ENCODE measurements around the gene C1orf53. TPM values are rescaled to one million over a fixed set of nuclear protein-coding genes. Genes with fewer than 3 reads are reported as not detected.

Gene C1orf53
- total RNA-seq, 1 donor, result 6.5 TPM

DNA sequence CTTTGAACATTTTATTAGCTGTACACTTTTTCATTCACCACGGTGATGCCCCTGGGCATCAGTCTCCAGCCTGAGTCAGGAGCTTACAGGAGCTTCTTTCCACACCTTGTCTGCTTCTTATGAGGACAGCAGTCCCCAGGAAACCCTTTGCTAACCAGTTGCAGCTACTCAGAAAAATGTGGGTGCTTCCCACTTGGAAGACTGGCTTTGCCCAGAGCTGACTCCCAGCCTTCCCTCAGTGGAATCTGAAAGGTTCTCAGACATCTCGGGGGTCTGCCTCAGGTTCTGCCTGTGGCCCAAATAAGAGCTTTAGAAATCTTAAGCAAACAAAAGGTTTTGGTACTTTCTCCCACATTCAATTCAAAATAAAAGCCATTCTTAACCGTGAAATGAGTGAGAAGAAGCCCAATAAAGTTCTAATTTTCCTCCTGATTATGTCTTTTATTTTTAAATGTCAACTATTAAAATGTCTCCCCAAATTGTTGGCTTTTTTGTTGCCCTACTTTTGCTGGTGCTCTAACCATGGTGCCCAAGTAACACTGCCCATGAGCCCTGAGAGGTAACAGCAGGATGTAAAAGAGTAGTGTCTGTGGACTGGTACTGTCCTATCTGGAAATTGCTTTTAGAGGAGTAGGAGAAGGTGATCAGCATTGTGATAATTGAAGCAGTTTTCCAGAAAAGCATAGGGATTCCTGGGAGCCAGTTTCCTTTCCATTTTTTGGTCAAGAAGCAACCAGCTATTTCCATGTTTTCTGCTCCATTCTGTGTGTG lies 5.6 kb downstream of the C1orf53 start:
- Histone ChIP-seq H3K9me3 (ENCODE audit: low read depth, low read length) (no peaks in the 10 kb centered on the region), H2AFZ (ENCODE audit: low read length) (no peak overlapping the region), H3K4me1 (ENCODE audit: insufficient read depth, low read length) (peaks cover 22% of the 10 kb centered on the region), H3K4me2 (ENCODE audit: insufficient read depth, low read length) (peak overlapping the region; percentile 62), H3K79me2 (ENCODE audit: insufficient read depth, low read length) (no peaks in the 10 kb centered on the region), H4K20me1 (ENCODE audit: insufficient read depth, low read length) (no peaks in the 10 kb centered on the region), H3K36me3 (ENCODE audit: insufficient read depth, low read length) (no peaks in the 10 kb centered on the region), H3K4me3 (ENCODE audit: insufficient read depth, low read length) (no peak overlapping the region), H3K27ac (ENCODE audit: low read depth, low read length) (no peak overlapping the region), H3K27me3 (ENCODE audit: insufficient read depth, low read length) (peaks cover 52% of the 10 kb centered on the region)
- TF ChIP-seq, protein P1, sequence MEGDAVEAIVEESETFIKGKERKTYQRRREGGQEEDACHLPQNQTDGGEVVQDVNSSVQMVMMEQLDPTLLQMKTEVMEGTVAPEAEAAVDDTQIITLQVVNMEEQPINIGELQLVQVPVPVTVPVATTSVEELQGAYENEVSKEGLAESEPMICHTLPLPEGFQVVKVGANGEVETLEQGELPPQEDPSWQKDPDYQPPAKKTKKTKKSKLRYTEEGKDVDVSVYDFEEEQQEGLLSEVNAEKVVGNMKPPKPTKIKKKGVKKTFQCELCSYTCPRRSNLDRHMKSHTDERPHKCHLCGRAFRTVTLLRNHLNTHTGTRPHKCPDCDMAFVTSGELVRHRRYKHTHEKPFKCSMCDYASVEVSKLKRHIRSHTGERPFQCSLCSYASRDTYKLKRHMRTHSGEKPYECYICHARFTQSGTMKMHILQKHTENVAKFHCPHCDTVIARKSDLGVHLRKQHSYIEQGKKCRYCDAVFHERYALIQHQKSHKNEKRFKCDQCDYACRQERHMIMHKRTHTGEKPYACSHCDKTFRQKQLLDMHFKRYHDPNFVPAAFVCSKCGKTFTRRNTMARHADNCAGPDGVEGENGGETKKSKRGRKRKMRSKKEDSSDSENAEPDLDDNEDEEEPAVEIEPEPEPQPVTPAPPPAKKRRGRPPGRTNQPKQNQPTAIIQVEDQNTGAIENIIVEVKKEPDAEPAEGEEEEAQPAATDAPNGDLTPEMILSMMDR (IDR thresholded peaks at IDR 0.05; ENCODE audit: extremely low read depth, low read depth, low read length), result no peak
- DNase-seq (ENCODE audit: insufficient read length, low spot score, missing footprints), result no peak

DNA sequence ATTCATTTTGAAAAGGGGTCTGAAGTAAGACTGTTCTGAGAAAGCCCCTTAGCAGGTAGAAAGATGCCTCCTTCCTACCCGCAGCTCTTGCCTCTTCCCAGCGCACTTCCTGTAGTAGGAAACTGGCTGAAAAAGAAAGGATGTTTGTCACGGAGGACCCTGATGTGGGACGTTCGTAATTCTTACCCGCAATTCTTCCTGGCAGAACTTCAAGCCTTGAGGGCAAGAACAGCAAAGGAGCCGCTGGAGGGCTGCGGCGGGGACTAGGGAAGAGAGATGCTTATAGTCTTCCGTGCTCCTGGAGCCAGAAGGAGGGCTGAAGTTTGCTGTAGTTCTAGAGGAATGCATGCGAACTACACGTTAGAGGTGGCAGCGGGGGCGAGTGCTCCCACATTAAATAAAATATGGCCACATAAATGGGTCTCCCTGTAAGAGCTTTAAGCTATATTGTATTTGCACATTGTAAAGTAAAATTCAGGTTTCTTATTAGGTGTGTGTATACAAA lies 6.3 kb downstream of the C1orf53 start:
- Histone ChIP-seq H3K4me2 (ENCODE audit: insufficient read depth, low read length) (peak overlapping the region; percentile 62), H4K20me1 (ENCODE audit: insufficient read depth, low read length) (no peaks in the 10 kb centered on the region), H3K36me3 (ENCODE audit: insufficient read depth, low read length) (no peaks in the 10 kb centered on the region), H3K9me3 (ENCODE audit: low read depth, low read length) (no peaks in the 10 kb centered on the region), H3K4me1 (ENCODE audit: insufficient read depth, low read length) (peaks cover 15% of the 10 kb centered on the region), H3K79me2 (ENCODE audit: insufficient read depth, low read length) (no peaks in the 10 kb centered on the region), H2AFZ (ENCODE audit: low read length) (peak overlapping the region; percentile 48), H3K27me3 (ENCODE audit: insufficient read depth, low read length) (peaks cover 59% of the 10 kb centered on the region), H3K27ac (ENCODE audit: low read depth, low read length) (no peak overlapping the region), H3K4me3 (ENCODE audit: insufficient read depth, low read length) (peak overlapping the region; percentile 37)
- TF ChIP-seq, protein P1 (IDR thresholded peaks at IDR 0.05; ENCODE audit: extremely low read depth, low read depth, low read length), result no peak
- DNase-seq (ENCODE audit: insufficient read length, low spot score, missing footprints), result no peak

DNA sequence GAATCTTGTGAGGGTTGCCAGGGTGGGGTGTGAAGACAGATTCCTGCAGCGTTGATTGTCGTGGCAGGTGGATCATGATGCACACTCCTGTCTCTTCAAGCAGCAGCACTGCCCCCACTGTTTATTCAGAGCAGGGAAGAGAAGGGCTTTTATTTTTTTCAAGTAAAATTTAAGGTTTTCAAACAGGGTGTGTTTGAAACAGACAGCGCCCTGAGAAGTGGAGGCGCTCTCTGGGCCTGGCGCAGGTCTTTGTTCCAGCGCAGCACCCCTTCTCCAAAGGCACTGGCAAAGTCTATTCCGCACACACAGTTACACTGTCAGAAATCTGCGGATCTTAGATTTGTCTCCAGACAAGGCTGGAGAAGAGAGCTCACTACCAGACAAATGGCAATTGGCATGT lies 7.0 kb downstream of the C1orf53 start:
- Histone ChIP-seq H3K27ac (ENCODE audit: low read depth, low read length) (no peak overlapping the region), H3K36me3 (ENCODE audit: insufficient read depth, low read length) (no peaks in the 10 kb centered on the region), H3K9me3 (ENCODE audit: low read depth, low read length) (no peaks in the 10 kb centered on the region), H3K79me2 (ENCODE audit: insufficient read depth, low read length) (no peaks in the 10 kb centered on the region), H2AFZ (ENCODE audit: low read length) (no peak overlapping the region), H3K4me3 (ENCODE audit: insufficient read depth, low read length) (no peak overlapping the region), H3K4me1 (ENCODE audit: insufficient read depth, low read length) (peaks cover 15% of the 10 kb centered on the region), H3K4me2 (ENCODE audit: insufficient read depth, low read length) (peak overlapping the region; percentile 62), H4K20me1 (ENCODE audit: insufficient read depth, low read length) (no peaks in the 10 kb centered on the region), H3K27me3 (ENCODE audit: insufficient read depth, low read length) (peaks cover 65% of the 10 kb centered on the region)
- TF ChIP-seq, protein P1 (IDR thresholded peaks at IDR 0.05; ENCODE audit: extremely low read depth, low read depth, low read length), result no peak
- no peak for DNase-seq (ENCODE audit: insufficient read length, low spot score, missing footprints)

Measured in osteoblast (primary cell).